Activated naive CD8-positive, alpha-beta T cell treated with anti-CD3 and anti-CD28 coated beads, Interleukin-2, amount 50 U/mL, for 16 hours (primary cell): ENCODE results near the gene HOXA6.

ENCODE experiments used
- DNase-seq: peaks from one replicate; pipeline ENCODE4 v3.0.0-alpha.2; 2020; ENCODE audit warnings: low read depth, low spot score

HOXA6 gene

DNA sequence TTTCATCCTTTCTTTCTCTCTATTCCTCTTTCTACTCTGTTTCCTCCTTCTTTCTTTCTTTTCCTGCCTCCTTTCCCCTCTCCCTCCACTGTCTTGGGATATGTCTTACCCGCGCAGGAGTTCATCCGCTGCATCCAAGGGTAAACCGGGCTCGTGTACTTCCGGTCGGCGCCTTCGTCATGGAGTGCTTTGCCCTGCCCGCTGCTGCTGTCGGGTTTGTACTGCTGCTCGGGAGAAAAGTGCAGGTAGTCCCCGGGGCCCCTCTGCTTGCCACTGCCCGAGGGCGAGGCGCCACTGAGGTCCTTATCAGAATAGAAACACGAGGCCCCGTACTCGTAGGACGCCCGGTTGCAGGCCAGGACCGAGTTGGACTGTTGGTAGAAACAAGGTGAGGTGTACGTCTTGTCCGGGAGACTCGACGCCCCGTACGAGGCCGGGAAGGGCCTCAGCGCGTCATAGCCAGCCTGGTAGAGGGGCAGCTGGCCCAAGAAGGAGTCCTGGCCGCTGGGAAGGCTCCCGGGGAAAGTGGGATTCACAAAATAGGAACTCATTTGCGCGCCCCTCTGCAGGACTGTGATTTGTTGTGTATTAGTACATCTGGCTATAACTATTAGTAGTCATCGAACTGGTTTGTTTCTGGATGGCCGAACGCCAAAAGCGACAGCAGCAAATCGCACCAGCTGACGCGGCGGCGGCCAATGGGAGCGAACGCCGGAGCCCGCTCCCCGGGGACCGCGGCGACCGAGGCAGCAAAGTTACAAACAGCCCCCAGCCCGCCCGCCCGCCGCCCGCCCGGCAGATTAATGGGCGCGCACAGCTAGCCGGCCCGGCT, at the start of gene HOXA6:
HOXA6 (minus strand) TSS at position 576 of the 832 bp plus-strand sequence; CDS start at position 551, 25 bp downstream.
- DNase-seq: no peak

DNA sequence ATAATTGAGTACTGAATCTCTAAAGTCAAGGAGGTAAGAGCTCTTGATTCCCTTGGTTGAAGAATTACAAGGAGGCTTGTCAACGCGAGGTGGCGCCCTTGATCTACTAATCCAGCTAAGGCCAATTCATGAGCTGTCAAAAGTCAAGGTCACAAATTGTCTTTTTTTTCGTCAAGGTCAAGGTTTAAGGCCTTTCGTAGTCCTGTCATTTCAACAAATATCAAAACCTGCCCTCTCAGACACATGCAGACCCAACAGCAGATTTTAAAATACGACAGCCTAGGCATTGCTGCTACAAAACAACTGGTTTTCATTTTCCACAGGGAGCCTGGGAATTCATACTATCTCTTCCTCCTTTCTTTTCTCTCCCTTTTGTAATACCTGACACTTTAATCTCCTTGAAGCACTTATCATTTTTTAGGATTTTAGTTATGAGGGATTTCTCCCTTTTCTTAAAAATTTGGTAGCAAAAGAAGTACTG, 48.8 kb upstream of the HOXA6 start:
- DNase-seq: peak; percentile 67

DNA sequence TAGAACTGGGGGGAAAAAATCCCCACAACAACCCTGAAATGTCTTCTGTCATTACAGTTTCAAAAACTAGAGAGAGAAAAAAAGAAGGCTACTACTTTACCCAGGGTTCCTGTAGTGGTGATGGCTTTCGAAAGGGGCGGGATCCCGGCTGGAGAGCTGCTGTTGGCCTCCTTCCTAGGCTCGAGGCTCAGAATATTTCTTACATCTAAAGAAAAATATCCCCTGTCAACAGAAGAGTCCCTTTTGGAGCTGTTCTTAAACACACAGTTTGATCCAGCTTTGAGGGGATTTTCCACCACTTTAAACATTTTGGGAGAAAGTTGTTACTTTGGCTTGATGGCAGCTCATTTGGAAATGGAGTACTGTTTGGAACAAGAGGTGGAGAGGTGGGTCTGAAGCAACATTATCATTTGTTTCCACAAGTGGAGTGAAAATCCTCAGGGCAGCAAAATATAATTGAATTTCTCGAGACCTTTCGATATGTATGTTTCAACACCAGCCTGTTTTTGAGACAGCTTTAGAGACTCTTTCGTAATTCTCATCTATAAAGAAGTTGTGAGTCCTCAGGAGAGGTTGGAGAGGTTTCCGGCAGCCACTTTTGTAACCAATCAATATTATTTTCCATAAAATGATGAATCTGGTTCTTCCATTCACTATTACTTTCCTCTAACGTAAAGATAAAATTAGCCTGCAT, 47.3 kb upstream of the HOXA6 start:
- DNase-seq: no peak

DNA sequence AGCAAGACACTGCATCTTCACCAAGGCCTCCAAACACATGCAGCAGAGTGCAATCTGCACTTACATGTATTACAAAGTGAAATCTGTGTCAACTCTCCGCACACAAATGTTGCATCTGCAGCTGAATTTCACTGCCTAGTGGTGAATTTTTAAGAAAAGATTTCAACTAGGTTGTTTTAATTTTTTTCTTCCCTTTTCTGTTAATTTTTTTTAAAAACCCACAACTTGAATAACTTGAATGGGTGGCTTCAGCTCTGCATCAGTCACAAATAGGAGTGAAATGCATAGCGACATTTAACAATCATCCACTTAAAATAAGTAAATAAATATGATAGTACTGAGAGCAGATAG, 46.4 kb upstream of the HOXA6 start:
- no peak for DNase-seq

DNA sequence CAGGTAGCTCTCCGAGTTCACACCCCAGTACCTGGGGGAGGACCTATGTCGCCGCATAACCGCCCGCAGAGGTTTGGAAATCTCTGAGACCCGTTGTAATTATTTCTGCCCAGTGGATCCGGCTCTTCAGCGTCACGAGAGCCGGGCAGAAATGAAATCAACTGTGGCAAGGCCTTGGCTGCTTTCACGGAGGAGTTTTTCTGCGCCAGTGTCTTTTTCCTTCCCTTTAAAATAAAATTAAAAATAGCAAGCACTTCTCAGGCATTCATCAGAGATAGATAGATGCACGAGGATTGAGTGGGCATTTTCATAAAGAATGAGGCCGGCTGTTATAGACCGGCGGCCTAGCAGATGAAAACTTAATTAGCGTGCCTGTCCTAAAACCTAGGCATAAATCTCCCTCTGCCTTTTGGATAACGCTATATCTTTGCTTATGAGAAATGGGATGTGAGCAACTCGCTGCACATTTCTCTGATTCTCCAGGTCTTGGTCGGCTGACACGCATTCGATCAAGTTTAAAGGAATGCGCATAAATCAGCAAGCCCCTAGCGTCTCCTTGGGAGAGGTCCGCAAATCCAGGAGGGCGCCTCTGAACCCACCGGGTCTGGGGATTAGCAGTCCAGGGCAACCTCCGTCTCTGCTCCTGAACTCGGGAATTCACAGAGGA, 45.9 kb upstream of the HOXA6 start:
- no peak for DNase-seq

DNA sequence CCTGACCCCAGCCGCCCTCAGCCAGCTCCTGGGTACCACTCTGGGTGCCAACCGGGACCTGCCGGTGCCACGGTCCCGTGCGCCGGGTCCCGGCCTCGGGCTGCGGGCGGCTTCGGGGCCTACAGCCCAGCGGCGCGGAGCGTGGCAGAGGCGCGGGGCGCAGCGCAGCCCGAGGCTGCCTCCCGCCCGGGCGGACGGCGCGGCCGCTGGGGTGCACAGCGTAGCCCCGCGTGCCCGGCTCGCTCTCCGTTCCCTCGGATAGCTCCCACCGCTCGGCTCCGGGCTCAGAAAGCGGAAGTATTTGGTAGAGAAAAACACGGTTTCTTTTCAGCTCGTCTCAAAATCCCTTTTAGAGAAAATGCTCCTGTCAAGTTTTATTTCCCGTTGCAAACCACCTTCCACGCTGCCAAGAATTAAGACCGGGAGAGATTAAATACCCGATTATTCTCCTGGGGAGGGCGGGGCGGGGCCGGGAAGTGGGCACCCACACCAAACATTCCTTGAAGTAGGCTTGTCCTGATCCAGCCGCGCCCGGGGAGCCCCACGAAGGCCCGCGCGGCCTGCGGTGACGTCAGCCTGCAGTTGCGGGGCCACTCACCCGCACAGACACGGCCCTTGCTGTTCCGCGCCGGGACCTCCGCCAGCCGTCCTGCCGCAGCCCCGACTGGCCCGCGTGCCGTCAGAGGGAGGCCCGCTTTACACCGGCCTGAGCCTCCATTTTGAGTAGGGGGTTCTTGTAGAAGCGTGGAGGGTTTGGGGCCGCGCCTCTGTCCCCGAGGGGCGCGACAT, 45.2 kb upstream of the HOXA6 start:
- no peak for DNase-seq

DNA sequence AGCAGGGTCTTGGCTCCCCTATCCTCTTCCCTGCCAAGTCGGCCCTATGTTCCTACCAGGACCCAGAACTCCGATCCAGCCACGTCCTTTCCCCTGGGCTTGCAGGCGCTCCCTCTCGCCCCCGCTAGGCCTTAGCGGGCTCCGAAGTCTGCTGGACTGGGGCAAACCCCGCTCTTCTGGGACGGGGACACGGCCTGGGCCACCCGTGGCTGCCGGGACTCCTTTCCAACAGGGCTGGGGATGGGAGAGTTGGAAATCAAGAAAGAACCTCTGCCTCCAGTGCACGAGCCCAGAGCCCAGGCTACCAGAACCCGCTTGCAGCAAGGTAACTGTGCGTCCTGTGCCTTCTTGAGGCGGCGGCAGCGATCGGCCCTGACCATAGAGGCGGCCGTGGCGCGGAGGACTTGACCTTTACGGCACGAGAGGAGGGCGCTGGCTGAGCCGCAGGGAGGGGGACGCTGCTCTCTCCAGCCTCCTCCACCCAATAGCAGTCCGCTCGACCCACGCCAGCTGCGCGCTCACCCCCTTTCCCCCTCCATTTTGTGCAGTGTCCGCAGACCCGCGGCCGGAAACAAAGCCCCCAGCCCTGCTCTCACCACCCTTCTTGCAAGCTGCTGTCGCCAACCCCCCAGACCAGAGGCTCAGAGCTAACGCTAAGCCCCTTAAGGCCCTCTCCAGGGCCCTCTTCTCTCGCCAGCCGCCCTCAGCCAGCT, 44.4 kb upstream of the HOXA6 start:
- DNase-seq: no peak

DNA sequence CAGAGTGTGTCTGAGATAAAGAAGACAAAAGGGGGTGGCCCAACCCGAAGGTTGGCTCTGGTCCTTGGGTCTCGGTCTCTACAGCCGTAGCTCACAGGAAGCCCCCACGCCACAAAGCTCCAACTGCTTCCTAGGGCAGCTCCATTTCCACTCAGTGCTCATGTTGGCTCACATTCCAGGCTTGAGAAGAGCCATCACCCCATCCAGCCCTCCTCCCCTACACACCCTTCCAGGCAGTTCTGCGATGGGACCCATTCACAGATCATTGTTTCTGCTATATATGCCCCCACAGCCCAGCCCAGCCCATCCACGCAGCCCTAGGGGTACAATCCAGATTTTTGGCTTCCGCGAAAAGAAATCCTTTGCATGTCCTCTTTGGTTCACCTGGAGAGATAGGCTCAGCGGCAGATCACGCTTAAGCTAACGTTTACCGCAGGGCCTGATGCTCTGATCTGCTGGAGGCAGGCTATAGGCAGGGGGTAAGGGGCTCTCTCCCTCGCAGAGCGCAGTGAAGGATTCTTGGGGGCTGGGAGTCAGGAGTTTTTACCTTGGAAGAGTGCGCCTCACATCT, 43.7 kb upstream of the HOXA6 start:
- DNase-seq: no peak

DNA sequence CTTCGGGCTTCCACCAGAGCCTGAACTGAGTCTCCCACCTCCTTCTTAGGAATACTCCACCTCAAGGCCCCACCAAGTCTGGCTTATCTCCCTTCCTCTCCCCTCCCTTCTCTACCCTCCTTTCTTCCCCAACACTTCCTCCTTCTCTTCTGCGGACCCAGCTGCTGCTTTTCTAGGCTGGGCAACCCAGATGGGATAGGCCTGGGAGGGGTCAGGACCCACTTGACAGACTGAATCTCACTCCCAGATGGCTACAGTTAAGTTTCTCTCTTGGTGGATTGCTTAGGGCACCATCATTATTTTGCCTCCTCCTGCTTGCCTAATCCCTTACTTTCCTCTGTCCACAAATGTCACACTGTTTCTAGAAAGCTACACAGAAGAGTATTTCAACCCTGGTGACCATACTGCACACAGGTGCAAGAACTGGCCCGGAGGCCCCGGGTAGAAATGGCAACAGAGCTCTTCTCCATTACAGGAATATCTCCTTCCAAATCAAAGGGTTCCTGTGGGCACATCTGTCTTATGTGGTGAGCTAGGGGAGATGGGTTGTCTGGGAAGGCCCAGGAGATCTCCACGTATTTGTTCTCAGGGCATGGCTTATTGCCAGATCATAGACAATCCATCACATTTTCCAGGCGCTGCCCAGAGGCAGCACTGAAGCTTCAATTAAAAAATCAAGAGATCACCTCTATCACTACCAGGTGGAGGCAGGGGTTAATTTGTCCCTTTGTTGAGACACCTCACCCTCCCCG, 42.6 kb upstream of the HOXA6 start:
- DNase-seq: no peak

DNA sequence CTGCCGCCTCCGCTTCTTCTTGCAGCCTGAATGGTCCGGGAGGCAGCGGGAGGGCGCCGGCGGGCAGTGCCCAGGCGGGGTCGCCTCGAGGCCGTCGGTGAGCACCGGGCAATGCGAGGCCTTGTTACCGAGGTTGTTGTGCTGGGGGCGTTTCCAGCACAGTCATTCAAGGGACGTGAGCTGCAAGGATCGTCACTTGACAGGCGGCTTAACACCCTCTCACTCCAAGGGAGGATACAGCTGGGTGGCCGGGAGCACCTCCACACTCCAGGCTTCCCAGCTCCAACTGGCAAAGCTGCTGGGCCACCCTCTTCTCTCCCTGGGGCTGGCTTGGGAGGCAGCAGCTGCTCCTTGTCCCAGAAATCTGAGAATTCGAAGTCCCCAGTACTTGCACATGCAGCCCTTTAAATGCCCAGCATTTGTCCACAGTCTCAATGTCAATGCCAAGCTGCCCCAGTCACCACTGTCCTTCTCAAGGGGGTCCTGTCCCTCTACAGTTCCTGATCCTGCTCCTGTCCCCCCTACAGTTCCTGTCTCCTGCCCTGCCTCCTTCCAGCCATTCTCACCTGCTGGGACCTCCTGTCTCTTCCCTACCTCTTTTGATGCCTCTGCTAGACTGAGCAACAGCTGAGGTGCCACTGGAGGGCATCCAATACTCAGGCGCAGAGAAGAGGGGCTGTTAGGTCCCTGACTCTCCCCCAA, 41.9 kb upstream of the HOXA6 start:
- DNase-seq: no peak

DNA sequence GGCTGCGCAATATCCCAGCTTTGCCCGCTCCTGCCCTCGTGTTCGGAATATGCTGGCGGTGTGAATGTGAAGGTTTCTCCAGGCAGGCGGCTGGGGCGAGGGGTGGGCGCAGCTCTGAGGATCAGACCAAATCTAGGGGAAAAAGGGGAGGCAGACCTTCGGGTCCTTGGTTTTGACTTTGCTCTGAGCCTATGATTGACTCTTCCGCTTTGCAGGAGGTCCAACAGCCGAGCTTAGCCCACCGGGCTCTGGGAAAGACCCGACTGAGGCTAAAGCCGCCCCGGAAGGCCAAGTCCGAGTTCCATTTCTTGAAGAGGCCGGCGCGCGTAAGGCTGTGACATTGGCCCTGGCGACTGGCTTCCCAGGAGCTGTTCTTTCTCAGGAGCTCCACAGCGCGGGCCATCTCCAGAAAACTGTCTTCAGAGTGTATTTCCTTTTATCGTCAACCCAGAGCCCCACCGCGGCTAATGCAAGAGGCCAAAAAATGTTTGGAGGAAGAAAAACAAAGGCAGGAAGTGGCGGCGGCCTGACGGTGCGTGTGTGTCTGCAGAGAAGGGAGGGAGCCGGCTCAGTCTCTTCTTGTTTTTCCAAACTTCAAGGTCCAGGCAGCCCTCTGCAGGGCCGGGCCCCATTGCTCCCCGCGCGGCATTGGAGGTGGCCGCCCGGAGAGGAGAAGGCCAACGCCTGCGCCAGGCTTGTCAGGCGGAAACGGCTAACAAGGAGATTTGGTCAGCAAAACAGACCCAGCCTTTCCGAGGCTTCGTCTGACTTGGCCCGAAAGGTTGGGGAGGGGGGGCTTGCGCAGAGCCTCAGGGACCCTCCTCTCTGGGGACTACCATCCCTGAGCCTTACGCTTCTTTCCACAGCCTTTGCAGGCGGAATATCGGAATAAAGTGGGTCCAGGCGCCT, 41.1 kb upstream of the HOXA6 start:
- DNase-seq: no peak

DNA sequence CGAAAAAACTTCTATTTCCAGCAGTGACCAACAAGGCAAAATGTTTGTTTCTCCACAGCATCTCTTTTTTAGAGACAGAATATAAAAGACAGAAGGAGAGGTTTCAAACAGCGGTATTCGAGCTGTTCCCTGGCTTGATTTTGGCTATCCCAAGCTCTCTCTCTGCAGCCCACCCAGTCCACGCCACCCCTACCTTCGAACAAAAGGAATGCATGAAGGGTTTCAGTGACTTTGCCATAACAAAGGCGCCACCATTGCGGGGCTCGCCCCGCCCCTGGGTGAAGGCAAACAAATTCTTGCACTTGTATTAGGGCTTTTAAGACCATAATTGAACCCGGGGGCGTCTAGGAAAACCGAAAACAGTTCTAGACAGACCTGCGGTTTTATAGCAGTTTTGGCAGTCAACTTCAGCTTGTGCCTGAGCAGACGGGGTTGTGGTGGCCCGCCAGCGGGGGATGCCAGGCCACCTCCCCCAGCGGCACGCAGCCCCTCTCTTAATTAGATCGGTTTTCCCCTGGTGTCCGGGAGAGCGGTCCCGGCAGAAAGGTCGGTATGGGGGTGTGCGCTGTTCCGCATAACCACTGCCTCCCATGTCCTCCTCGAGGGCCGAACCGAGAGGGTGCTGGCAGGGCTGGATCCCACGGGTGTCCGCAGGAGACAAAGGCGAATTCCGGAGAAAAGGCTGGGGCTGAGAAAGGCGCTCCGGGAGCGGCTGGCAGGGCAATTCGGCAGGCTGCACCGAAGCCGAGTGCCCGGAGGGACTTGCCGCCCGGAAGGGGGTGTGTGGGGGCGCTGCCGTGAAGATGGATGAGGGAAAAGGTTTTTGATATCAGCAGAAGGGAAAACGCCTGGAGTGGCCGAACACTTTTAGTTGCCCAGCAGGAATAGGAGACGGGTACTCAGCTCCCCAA, 40.2 kb upstream of the HOXA6 start:
- DNase-seq: no peak

DNA sequence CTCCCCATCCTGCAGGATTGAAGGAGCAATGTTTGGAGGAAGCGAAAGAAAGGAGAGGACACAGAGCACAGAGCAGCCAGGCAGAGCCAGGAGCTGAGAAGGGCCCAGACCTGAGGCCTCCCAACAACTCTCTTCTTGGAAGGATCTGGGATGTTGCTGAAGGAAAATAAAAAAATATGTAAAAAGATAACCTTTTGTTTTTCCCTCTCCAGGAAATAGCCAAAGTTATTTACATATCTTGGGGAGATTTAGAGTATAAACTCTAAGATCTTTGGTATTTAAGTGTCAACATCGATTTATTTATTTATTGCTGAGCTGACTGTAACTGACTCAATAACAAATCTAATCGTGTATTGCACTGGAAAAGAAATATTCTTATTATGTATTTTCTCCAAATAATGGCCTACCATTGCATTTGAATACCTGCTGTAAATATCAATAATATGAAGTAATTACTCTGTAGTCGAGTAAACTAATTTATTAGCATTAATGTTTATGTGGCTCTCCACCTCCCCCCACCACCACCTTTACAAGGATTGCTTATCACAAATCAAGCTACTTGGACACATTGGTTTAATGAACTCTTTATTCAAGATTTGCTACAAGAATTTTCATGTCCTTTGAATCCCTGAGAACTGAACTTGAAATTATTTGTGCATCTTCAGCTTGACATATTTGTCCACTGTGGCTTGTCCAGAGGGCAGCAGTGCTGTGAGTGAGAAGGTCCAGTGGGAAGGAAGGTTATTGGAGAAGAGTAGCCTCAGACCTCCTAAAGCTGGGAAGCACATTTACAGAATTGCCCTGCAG, 39.3 kb upstream of the HOXA6 start:
- DNase-seq: no peak

DNA sequence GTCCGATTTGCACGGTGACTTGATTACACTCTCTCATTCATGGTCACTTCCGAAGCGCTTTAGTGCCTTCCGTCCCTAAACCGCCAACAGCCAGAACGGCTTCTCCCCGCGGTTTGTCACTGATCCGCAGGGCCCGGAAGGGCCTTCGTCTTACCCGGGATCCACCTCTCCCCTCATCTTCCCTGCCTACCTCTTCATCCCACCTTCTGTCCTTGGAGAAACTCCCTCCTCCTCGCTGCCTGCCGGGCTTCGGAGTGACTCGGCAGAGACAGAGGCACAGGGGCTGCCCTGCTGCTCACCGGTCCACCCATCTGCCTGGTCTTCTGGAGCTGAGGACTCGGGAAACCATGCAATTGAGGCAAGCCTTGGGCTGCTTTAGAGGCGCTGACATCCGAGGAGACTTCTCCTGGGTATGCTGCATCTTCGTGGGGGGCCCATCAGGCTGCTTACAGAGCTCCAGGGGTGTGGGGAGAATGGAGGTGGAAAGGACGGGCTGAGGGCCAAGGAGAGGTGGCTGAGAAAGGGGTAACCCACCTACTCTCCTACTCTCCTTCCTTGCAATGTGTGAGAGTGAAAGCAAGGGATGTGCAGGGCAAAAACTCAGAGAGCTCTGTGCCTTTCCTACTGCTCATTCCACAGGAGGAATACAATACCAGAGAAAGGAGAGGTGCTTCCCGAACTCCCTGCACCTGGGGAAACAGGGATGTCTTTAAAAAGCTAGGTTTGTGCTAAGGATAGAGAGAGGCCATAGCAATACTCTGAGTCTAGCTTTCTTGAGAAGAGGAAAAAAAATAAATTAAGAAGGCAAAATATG, 38.5 kb upstream of the HOXA6 start:
- DNase-seq: no peak

DNA sequence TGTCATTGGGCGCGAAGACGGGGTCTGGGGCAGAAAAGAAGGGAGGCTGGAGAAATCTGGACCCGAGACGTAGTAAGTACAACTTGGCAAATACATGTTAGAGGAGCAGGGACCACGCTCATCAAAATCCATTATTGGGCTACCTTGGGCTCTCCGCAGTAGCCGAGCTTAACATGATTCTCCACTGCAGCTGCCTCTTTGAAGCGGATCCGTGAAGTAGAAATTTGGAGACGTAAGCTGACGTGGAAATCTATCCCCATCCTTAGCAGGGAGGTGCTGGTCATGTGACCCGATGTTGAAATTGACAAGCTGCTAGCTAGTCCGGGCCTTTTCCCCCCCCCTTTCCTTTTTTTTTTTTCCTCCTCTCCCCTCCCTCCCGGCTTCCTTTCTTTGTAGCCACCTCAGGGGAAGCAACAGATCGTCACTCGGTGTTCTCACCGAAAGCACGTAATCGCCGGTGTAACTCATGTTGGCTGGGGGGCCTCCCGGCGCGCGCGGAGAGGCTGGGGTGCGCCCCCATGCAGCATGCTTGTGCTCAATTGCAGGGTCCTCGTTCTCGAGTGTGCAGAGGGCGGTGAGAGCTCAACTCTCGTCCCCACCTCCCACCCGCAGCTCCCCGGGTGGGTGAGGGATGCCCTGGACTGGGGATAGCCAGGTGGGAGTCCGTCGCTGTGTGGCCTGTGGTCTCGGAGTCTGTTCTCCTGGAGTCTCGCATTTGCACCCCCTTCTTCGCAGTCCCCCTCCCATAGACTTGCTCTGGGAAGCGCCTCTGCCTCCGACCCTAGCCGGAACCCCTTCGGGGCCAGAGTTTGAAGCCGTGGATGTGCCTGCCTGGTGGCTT, 37.7 kb upstream of the HOXA6 start, which contains the start of gene HOXA11:
HOXA11 (minus strand) TSS at position 220 of the 841 bp plus-strand sequence; CDS start at position 132, 88 bp downstream.
- no peak for DNase-seq
